ENCODE data around the gene RECK. TPM values are rescaled to one million over a fixed set of nuclear protein-coding genes. Genes with fewer than 3 reads are reported as not detected.

Gene RECK
- total RNA-seq, 4 donors from 2014 or later = 2.9 to 4.1 (median 3.5) TPM

- H3K27ac ChIP-seq = no peak overlapping the region
- H3K27me3 ChIP-seq = peaks cover 0 to 6% (median 0%) of the 10 kb centered on the region in 3 donors
- no peak overlapping the region for H3K4me3 ChIP-seq
- intact Hi-C loops (cut with DNase I; ENCODE audit: low total_unique reads) (loop anchor here (10.0 kb wide), 3 partner anchors 63 to 363 kb away; partner anchors contain the start of gene CCIN), in situ Hi-C loops (cut with MboI; ENCODE audit: low sequenced_read_pairs in 4 of 4) (no loop called here)
- no peaks in the 10 kb centered on the region for H3K9me3 ChIP-seq
- H3K36me3 ChIP-seq = no peaks in the 10 kb centered on the region
- TF ChIP-seq POLR2A (IDR thresholded peaks at IDR 0.05) (no peak), CTCF (IDR thresholded peaks at IDR 0.05 in 4 of 5, conservative IDR thresholded peaks at IDR 0.05 in 1 of 5) (no peak)
- DNase-seq = no peak
- no peak for ATAC-seq
- peaks cover 14 to 18% of the 10 kb centered on the region in 2 donors for H3K4me1 ChIP-seq
These were observed 4.7 kb upstream of the RECK start for GRCh38 chr9:36031774-36032555.

GRCh38 chr9:36033788-36034187 is 2.9 kb upstream of the RECK start:
- TF ChIP-seq POLR2A (IDR thresholded peaks at IDR 0.05) (no peak), CTCF (IDR thresholded peaks at IDR 0.05 in 4 of 5, conservative IDR thresholded peaks at IDR 0.05 in 1 of 5) (no peak)
- in situ Hi-C loops (cut with MboI; ENCODE audit: low sequenced_read_pairs in 4 of 4) (no loop called here), intact Hi-C loops (cut with DNase I; ENCODE audit: low total_unique reads) (loop anchor here (10.0 kb wide), 3 partner anchors 61 to 361 kb away; partner anchors contain the start of gene CCIN)
- no peaks in the 10 kb centered on the region for H3K36me3 ChIP-seq
- no peaks in the 10 kb centered on the region for H3K9me3 ChIP-seq
- DNase-seq = no peak
- H3K27me3 ChIP-seq = peaks cover 0 to 10% (median 7%) of the 10 kb centered on the region in 3 donors
- H3K27ac ChIP-seq = no peak overlapping the region
- no peak overlapping the region for H3K4me3 ChIP-seq
- H3K4me1 ChIP-seq = peaks cover 18% of the 10 kb centered on the region in 2 donors
- no peak for ATAC-seq

- H3K27me3 ChIP-seq = peaks cover 0 to 10% (median 7%) of the 10 kb centered on the region in 3 donors
- intact Hi-C loops (cut with DNase I; ENCODE audit: low total_unique reads) (loop anchor here (10.0 kb wide), 3 partner anchors 61 to 361 kb away; partner anchors contain the start of gene CCIN), in situ Hi-C loops (cut with MboI; ENCODE audit: low sequenced_read_pairs in 4 of 4) (no loop called here)
- TF ChIP-seq POLR2A (IDR thresholded peaks at IDR 0.05) (no peak), CTCF (IDR thresholded peaks at IDR 0.05 in 4 of 5, conservative IDR thresholded peaks at IDR 0.05 in 1 of 5) (no peak)
- no peaks in the 10 kb centered on the region for H3K9me3 ChIP-seq
- DNase-seq (no peak), ATAC-seq (no peak)
- no peak overlapping the region for H3K4me3 ChIP-seq
- no peaks in the 10 kb centered on the region for H3K36me3 ChIP-seq
- peaks cover 18% of the 10 kb centered on the region in 2 donors for H3K4me1 ChIP-seq
- H3K27ac ChIP-seq = no peak overlapping the region
These were observed 2.5 kb upstream of the RECK start for GRCh38 chr9:36034234-36034633.

- Histone ChIP-seq H3K27ac (no peak overlapping the region), H3K9me3 (no peaks in the 10 kb centered on the region), H3K4me3 (no peak overlapping the region), H3K36me3 (no peaks in the 10 kb centered on the region), H3K27me3 (peaks cover 0 to 10% (median 7%) of the 10 kb centered on the region in 3 donors), H3K4me1 (peaks cover 12 to 17% of the 10 kb centered on the region in 2 donors)
- intact Hi-C loops (cut with DNase I; ENCODE audit: low total_unique reads) = loop anchor here (10.0 kb wide), 3 partner anchors 60 to 360 kb away; partner anchors contain the start of gene CCIN
- in situ Hi-C loops (cut with MboI; ENCODE audit: low sequenced_read_pairs in 4 of 4) = no loop called here
- DNase-seq (no peak), ATAC-seq (no peak)
- TF ChIP-seq POLR2A (IDR thresholded peaks at IDR 0.05) (no peak), CTCF (IDR thresholded peaks at IDR 0.05 in 4 of 5, conservative IDR thresholded peaks at IDR 0.05 in 1 of 5) (no peak)
These were observed 1.7 kb upstream of the RECK start for GRCh38 chr9:36035006-36035405.
